GM21526 (cell line): ENCODE measurements around the gene TMPRSS9.
"Not testable (repeated sequence)": the region's sequence is repeated elsewhere in the genome, so short reads cannot be mapped to it uniquely, and the experiment has no call there.

Experiments used
- ATAC-seq: cut with Tn5 transposase; IDR thresholded peaks from one replicate; pipeline ENCODE4 v1.9.1; 2021; ENCODE audit warnings: moderate library complexity; ENCODE audit not compliant: unreplicated experiment, low FRiP score

Gene TMPRSS9

GRCh38 chr19:2387367-2388288 lies 27.6 kb downstream of the TMPRSS9 start:
- ATAC-seq: no peak

GRCh38 chr19:2389594-2389993 lies 29.5 kb downstream of the TMPRSS9 start:
- ATAC-seq: no peak

GRCh38 chr19:2391118-2391725 lies 31.2 kb downstream of the TMPRSS9 start:
- ATAC-seq: no peak

GRCh38 chr19:2392366-2392765 lies 32.3 kb downstream of the TMPRSS9 start:
- no peak for ATAC-seq

GRCh38 chr19:2392899-2393298 lies 32.8 kb downstream of the TMPRSS9 start:
- not testable (repeated sequence) for ATAC-seq

GRCh38 chr19:2394054-2394441 lies 34.0 kb downstream of the TMPRSS9 start:
- no peak for ATAC-seq

- no peak for ATAC-seq
Measured at GRCh38 chr19:2394442-2395292, 34.6 kb downstream of the TMPRSS9 start.

- not testable (repeated sequence) for ATAC-seq
Measured at GRCh38 chr19:2395293-2395829, 35.3 kb downstream of the TMPRSS9 start.

GRCh38 chr19:2397173-2397572 lies 37.1 kb downstream of the TMPRSS9 start:
- not testable (repeated sequence) for ATAC-seq

- no peak for ATAC-seq
Measured at GRCh38 chr19:2398735-2399305, 38.8 kb downstream of the TMPRSS9 start.

- no peak for ATAC-seq
Measured at GRCh38 chr19:2399582-2399981, 39.5 kb downstream of the TMPRSS9 start.

GRCh38 chr19:2408247-2408646 lies 48.2 kb downstream of the TMPRSS9 start:
- ATAC-seq: no peak

- ATAC-seq: no peak
Measured at GRCh38 chr19:2409352-2409912, 49.4 kb downstream of the TMPRSS9 start.

- ATAC-seq: no peak
Measured at GRCh38 chr19:2410023-2410422, 50.0 kb downstream of the TMPRSS9 start.

- no peak for ATAC-seq
Measured at GRCh38 chr19:2411709-2412108, 51.6 kb downstream of the TMPRSS9 start.

- no peak for ATAC-seq
Measured at GRCh38 chr19:2412449-2412848, 52.4 kb downstream of the TMPRSS9 start.

- no peak for ATAC-seq
Measured at GRCh38 chr19:2413159-2413558, 53.1 kb downstream of the TMPRSS9 start.

- ATAC-seq: no peak
Measured at GRCh38 chr19:2413629-2414028, 53.6 kb downstream of the TMPRSS9 start.

- ATAC-seq: no peak
Measured at GRCh38 chr19:2415281-2415972, 55.4 kb downstream of the TMPRSS9 start.

GRCh38 chr19:2415973-2416319 lies 55.9 kb downstream of the TMPRSS9 start:
- ATAC-seq: no peak
